Measurements from ENCODE around the gene OR6M1.

- TF ChIP-seq EP300 (IDR thresholded peaks at IDR 0.05), result no peak
- TF ChIP-seq CTCF (IDR thresholded peaks at IDR 0.05), result no peak
- TF ChIP-seq POLR2AphosphoS5 (IDR thresholded peaks at IDR 0.05), result no peak
- TF ChIP-seq POLR2A (IDR thresholded peaks at IDR 0.05), result no peak
Observed at GRCh38 chr11:123762422-123762821, 43.7 kb downstream of the OR6M1 start.

Data from gastroesophageal sphincter (tissue), 3 donors.